Smooth muscle cell (in vitro differentiated cells): Measurements from ENCODE around the gene FRY. TPM values are rescaled to one million over a fixed set of nuclear protein-coding genes. Genes with fewer than 3 reads are reported as not detected.

Experiments used
- DNase-seq: peaks from one replicate; lab custom pipeline; 2025; ENCODE audit not compliant: unreplicated experiment; lab: John Stamatoyannopoulos, UW
- H2AFZ ChIP-seq: fragments of 200-600 bp; sonication (generic); 2 replicates; pipeline ENCODE4 v1.6.0; 2016; ENCODE audit warnings: antibody characterized with exemption, low read depth, mild to moderate bottlenecking
- H3F3A ChIP-seq: fragments of 200-600 bp; sonication (generic); 2 replicates; pipeline ENCODE4 v1.6.0; 2017; ENCODE audit warnings: antibody characterized with exemption, low read depth
- H3K27ac ChIP-seq: fragments of 200-600 bp; sonication (generic); 2 replicates; pipeline ENCODE4 v1.5.1; 2016; ENCODE audit warnings: low read depth, mild to moderate bottlenecking
- H3K27me3 ChIP-seq: fragments of 200-600 bp; sonication (generic); 2 replicates; pipeline ENCODE4 v1.6.1; 2016; ENCODE audit warnings: low read depth, mild to moderate bottlenecking
- H3K36me3 ChIP-seq: fragments of 200-600 bp; sonication (generic); 2 replicates; pipeline ENCODE4 v1.5.1; 2016; ENCODE audit warnings: low read depth
- H3K4me1 ChIP-seq: fragments of 200-600 bp; sonication (generic); 2 replicates; pipeline ENCODE4 v1.5.1; 2016; ENCODE audit warnings: low read depth
- H3K4me2 ChIP-seq: fragments of 200-600 bp; sonication (generic); 2 replicates; pipeline ENCODE4 v1.6.0; 2016; ENCODE audit warnings: mild to moderate bottlenecking
- H3K4me3 ChIP-seq: fragments of 200-600 bp; sonication (generic); 2 replicates; pipeline ENCODE4 v1.5.1; 2016; ENCODE audit warnings: mild to moderate bottlenecking
- H3K79me2 ChIP-seq: fragments of 200-600 bp; sonication (generic); 2 replicates; pipeline ENCODE4 v1.6.0; 2016; ENCODE audit warnings: low read depth, mild to moderate bottlenecking
- H3K9ac ChIP-seq: fragments of 200-600 bp; sonication (generic); 2 replicates; pipeline ENCODE4 v1.6.0; 2016; ENCODE audit warnings: low read depth
- H3K9me3 ChIP-seq: fragments of 200-600 bp; sonication (generic); replicated peaks from 2 replicates; pipeline ENCODE4 v1.5.1; 2016; ENCODE audit warnings: low read depth
- H4K20me1 ChIP-seq: fragments of 200-600 bp; sonication (generic); 2 replicates; pipeline ENCODE4 v1.6.0; 2016; ENCODE audit warnings: low read depth
- CTCF ChIP-seq: fragments of 200-600 bp; sonication (generic); IDR thresholded peaks from 2 replicates; pipeline ENCODE4 v1.5.1; 2017; ENCODE audit warnings: borderline replicate concordance, mild to moderate bottlenecking, antibody characterized with exemption; ENCODE audit not compliant: insufficient read depth, poor library complexity, severe bottlenecking
- WGBS: methylation state at CpG from one replicate; pipeline ENCODE4 v1.1.7; 2016; ENCODE audit warnings: low lambda C conversion rate; 5-methylcytosine and 5-hydroxymethylcytosine counted together
- polyA plus RNA-seq: library from polyadenylated mRNA; unstranded; fragments of >200 nt; fragmentation: Nextera tagmentation; extraction: Ambion mirVana; gene quantifications from 2 replicates; pipeline ENCODE4 v1.2.1, GENCODE V29; 2016
- total RNA-seq: library from RNA; depleted of rRNA; stranded (reverse); fragments of >200 nt; gene quantifications from 2 replicates; pipeline ENCODE4 v1.2.3, GENCODE V29; 2014

The FRY gene
- total and polyA plus RNA-seq, 2 experiments from 2014 or later: 1.1 to 3.2 TPM

GRCh38 chr13:32234914-32235313, 203.3 kb downstream of the FRY start:
- Histone ChIP-seq H3K4me1 (no peaks in the 10 kb centered on the region), H3K9me3 (no peaks in the 10 kb centered on the region), H3K27me3 (no peaks in the 10 kb centered on the region), H3K27ac (no peak overlapping the region), H2AFZ (no peak overlapping the region), H3K79me2 (no peaks in the 10 kb centered on the region), H3K36me3 (no peaks in the 10 kb centered on the region), H3F3A (no peaks in the 10 kb centered on the region), H3K9ac (no peak overlapping the region), H3K4me2 (no peak overlapping the region), H3K4me3 (no peak overlapping the region), H4K20me1 (no peaks in the 10 kb centered on the region)
- no peak for DNase-seq
- no peak for TF ChIP-seq CTCF
- 94% methylated on average over 2 of the region's 2 CpGs for WGBS

- no peak for DNase-seq
- TF ChIP-seq CTCF: no peak
- H3K27ac ChIP-seq: no peak overlapping the region
- H3F3A ChIP-seq: no peaks in the 10 kb centered on the region
- no peaks in the 10 kb centered on the region for H3K9me3 ChIP-seq
- H4K20me1 ChIP-seq: no peaks in the 10 kb centered on the region
- no peak overlapping the region for H3K9ac ChIP-seq
- no peak overlapping the region for H3K4me3 ChIP-seq
- 81% methylated on average over 6 of the region's 6 CpGs for WGBS
- no peak overlapping the region for H2AFZ ChIP-seq
- H3K36me3 ChIP-seq: no peaks in the 10 kb centered on the region
- H3K4me1 ChIP-seq: no peaks in the 10 kb centered on the region
- H3K79me2 ChIP-seq: no peaks in the 10 kb centered on the region
- H3K4me2 ChIP-seq: no peak overlapping the region
- H3K27me3 ChIP-seq: no peaks in the 10 kb centered on the region
Measured at GRCh38 chr13:32237681-32238080, 206.1 kb downstream of the FRY start.

- Histone ChIP-seq H3K4me3 (no peak overlapping the region), H3K36me3 (no peaks in the 10 kb centered on the region), H3K4me1 (peaks cover 3% of the 10 kb centered on the region), H3K79me2 (no peaks in the 10 kb centered on the region), H4K20me1 (no peaks in the 10 kb centered on the region), H3K9me3 (no peaks in the 10 kb centered on the region), H3K9ac (no peak overlapping the region), H3F3A (no peaks in the 10 kb centered on the region), H3K27me3 (no peaks in the 10 kb centered on the region), H3K27ac (no peak overlapping the region), H2AFZ (no peak overlapping the region), H3K4me2 (no peak overlapping the region)
- no peak for DNase-seq
- no peak for TF ChIP-seq CTCF
- WGBS: 96% methylated on average over 5 of the region's 5 CpGs
Measured at GRCh38 chr13:32243695-32244094, 212.1 kb downstream of the FRY start.

GRCh38 chr13:32245555-32245954, 214.0 kb downstream of the FRY start:
- no peak for TF ChIP-seq CTCF
- no peak overlapping the region for H3K27ac ChIP-seq
- H3K4me2 ChIP-seq: no peak overlapping the region
- H4K20me1 ChIP-seq: no peaks in the 10 kb centered on the region
- DNase-seq: no peak
- no peaks in the 10 kb centered on the region for H3K36me3 ChIP-seq
- no peak overlapping the region for H2AFZ ChIP-seq
- H3K9ac ChIP-seq: no peak overlapping the region
- whole genome bisulfite sequencing: 83% methylated on average over 5 of the region's 5 CpGs
- H3K79me2 ChIP-seq: no peaks in the 10 kb centered on the region
- no peaks in the 10 kb centered on the region for H3K27me3 ChIP-seq
- no peaks in the 10 kb centered on the region for H3F3A ChIP-seq
- no peak overlapping the region for H3K4me3 ChIP-seq
- no peaks in the 10 kb centered on the region for H3K9me3 ChIP-seq
- H3K4me1 ChIP-seq: peaks cover 3% of the 10 kb centered on the region
